ENCODE results near the gene TUBA3E. TPM values are rescaled to one million over a fixed set of nuclear protein-coding genes. Genes with fewer than 3 reads are reported as not detected.

The TUBA3E gene
- total and polyA plus RNA-seq, 9 of the 15 experiments (the other 6 are each of a cell fraction or from before 2014, with no cell fraction given), result 0.09 to 0.30 (median 0.13) TPM; not detected in 3

- TF ChIP-seq CEBPG (CRISPR knock-in tag; IDR thresholded peaks at IDR 0.05), result no peak
- TF ChIP-seq CEBPG (tag; conservative IDR thresholded peaks at IDR 0.05 in 1 of 2, IDR thresholded peaks at IDR 0.05 in 1 of 2), result peak; percentile 21 to 88; a peak in 2 of 4 replicates
- TF ChIP-seq CEBPB (tag; IDR thresholded peaks at IDR 0.05), result peak; percentile 45
- no peak for TF ChIP-seq TAF1 (IDR thresholded peaks at IDR 0.05; ENCODE audit: control insufficient read depth, extremely low read depth, insufficient read depth, low read length, severe bottlenecking)
- in situ Hi-C loops (cut with MboI) (no loop called here), intact Hi-C loops (cut with micrococcal nuclease) (no loop called here)
- DNase-seq (ENCODE audit: extremely low read depth in 1 of 4, low spot score in 3 of 4), result no peak
- Histone ChIP-seq H3K36me3 (ENCODE audit: control insufficient read depth, insufficient read depth, low read length) (no peaks in the 10 kb centered on the region), H3K27ac (ENCODE audit: extremely low read depth, low read depth, low read length) (no peak overlapping the region), H2AFZ (ENCODE audit: low read depth, low read length) (no peak overlapping the region), H3K9me1 (ENCODE audit: control insufficient read depth, insufficient read depth, low read length) (no peaks in the 10 kb centered on the region), H3K4me3 (no peak overlapping the region), H3K4me2 (ENCODE audit: insufficient read depth, low read length) (no peak overlapping the region), H4K20me1 (replicated peaks; ENCODE audit: control insufficient read depth, insufficient read depth, low read length) (no peaks in the 10 kb centered on the region), H3K4me1 (replicated peaks in 1 of 2; ENCODE audit: control insufficient read depth in 2 of 2, insufficient read depth in 2 of 2, low read length in 2 of 2) (no peaks in the 10 kb centered on the region), H3K9ac (ENCODE audit: insufficient read depth in 1 of 2, low read depth in 2 of 2, low read length in 2 of 2) (no peak overlapping the region), H3K9me3 (replicated peaks; ENCODE audit: control insufficient read depth, insufficient read depth, low read depth, low read length) (no peaks in the 10 kb centered on the region), H3K79me2 (ENCODE audit: control insufficient read depth, insufficient read depth, low read length) (no peaks in the 10 kb centered on the region), H3K27me3 (ENCODE audit: control insufficient read depth in 2 of 2, insufficient read depth in 2 of 2, low read length in 2 of 2) (peaks cover 4 to 23% of the 10 kb centered on the region in 2 experiments; a peak in 4 of 5 replicates)
- no peak for ATAC-seq
- ChIA-PET CTCF (ENCODE audit: low intra/inter-chr PET ratio) (no interaction called here), POLR2A (interaction anchor here (0.6 to 1.1 kb wide), 2 partner anchors 8 to 700 kb away, joined by 3 read pairs; no protein-coding TSS in a partner anchor)
- FAIRE-seq, result no peak
- 7% methylated on average over 2 of the region's 2 CpGs for WGBS (ENCODE audit: insufficient coverage, low coverage, missing lambda C conversion rate)
- no TSS peak for BruUV-seq (replicated peaks)
Observed at GRCh38 chr2:130243359-130243758, 45.1 kb upstream of the TUBA3E start.

DNA sequence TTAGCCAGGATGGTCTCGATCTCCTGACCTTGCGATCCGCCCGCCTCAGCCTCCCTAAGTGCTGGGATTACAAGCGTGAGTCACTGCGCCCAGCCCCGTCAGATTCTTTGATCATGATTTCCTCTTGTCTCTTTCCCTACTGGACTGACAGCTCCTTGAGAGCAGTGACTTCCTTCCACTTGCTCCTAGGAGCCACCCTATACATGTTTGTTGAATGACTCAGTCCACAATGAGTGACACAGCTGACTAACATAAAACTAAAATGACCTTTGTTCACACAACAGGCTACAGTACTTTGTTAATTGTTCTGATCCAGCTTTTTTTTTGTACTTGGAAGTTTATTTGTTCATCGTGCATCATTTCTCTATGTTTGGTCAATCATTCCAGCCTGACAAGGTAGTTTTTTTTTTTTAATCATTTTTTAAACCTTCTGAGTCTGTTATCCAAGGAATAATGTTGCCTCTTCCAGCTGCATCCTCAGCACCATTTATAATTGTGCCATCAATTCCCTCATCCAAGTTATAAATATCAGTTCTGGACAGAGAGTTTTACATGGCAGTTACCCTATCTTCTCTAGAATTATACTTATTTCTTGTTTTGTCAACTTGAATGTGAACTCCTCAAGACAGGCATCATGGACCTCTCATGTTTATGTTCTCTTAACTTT, 42.9 kb upstream of the TUBA3E start:
- WGBS (ENCODE audit: insufficient coverage, low coverage, missing lambda C conversion rate), result 7% methylated on average over 8 of the region's 8 CpGs
- peak in 2 of 4 experiments; percentile 31 to 59 for DNase-seq (ENCODE audit: extremely low read depth in 1 of 4, low spot score in 3 of 4)
- ChIA-PET CTCF (ENCODE audit: low intra/inter-chr PET ratio) (no interaction called here), POLR2A (no interaction called here)
- Histone ChIP-seq H3K4me3 (no peak overlapping the region), H3K36me3 (ENCODE audit: control insufficient read depth, insufficient read depth, low read length) (no peaks in the 10 kb centered on the region), H3K27me3 (ENCODE audit: control insufficient read depth in 2 of 2, insufficient read depth in 2 of 2, low read length in 2 of 2) (peaks cover 4 to 9% of the 10 kb centered on the region in 2 experiments; a peak in 4 of 5 replicates), H3K4me1 (replicated peaks in 1 of 2; ENCODE audit: control insufficient read depth in 2 of 2, insufficient read depth in 2 of 2, low read length in 2 of 2) (no peaks in the 10 kb centered on the region), H3K9ac (ENCODE audit: insufficient read depth in 1 of 2, low read depth in 2 of 2, low read length in 2 of 2) (no peak overlapping the region), H3K4me2 (ENCODE audit: insufficient read depth, low read length) (no peak overlapping the region), H4K20me1 (replicated peaks; ENCODE audit: control insufficient read depth, insufficient read depth, low read length) (no peaks in the 10 kb centered on the region), H3K9me3 (replicated peaks; ENCODE audit: control insufficient read depth, insufficient read depth, low read depth, low read length) (no peaks in the 10 kb centered on the region), H3K79me2 (ENCODE audit: control insufficient read depth, insufficient read depth, low read length) (no peaks in the 10 kb centered on the region), H3K9me1 (ENCODE audit: control insufficient read depth, insufficient read depth, low read length) (no peaks in the 10 kb centered on the region), H2AFZ (ENCODE audit: low read depth, low read length) (no peak overlapping the region), H3K27ac (ENCODE audit: extremely low read depth, low read depth, low read length) (no peak overlapping the region)
- peak; percentile 82 for ATAC-seq
- in situ Hi-C loops (cut with MboI) (no loop called here), intact Hi-C loops (cut with micrococcal nuclease) (no loop called here)
- no peak for FAIRE-seq
- no TSS peak for BruUV-seq (replicated peaks)
- TF ChIP-seq MCM2 (IDR thresholded peaks at IDR 0.05; ENCODE audit: low read depth) (no peak), CBFB (CRISPR knock-in tag; IDR thresholded peaks at IDR 0.05) (no peak), MEF2A (IDR thresholded peaks at IDR 0.05; ENCODE audit: control insufficient read depth, low read depth, low read length) (no peak), ZNF3 (CRISPR knock-in tag; IDR thresholded peaks at IDR 0.05) (no peak), XRCC4 (IDR thresholded peaks at IDR 0.05; ENCODE audit: extremely low read depth, insufficient read depth, insufficient read length) (no peak), ZNF23 (CRISPR knock-in tag; IDR thresholded peaks at IDR 0.05) (no peak), ZNF584 (CRISPR knock-in tag; IDR thresholded peaks at IDR 0.05; ENCODE audit: low read depth) (no peak), ZNF766 (CRISPR knock-in tag; conservative IDR thresholded peaks at IDR 0.05) (no peak), PHB (CRISPR knock-in tag; IDR thresholded peaks at IDR 0.05) (no peak), SMC3 (conservative IDR thresholded peaks at IDR 0.05; ENCODE audit: insufficient read depth, low read depth, low read length) (no peak), ZNF445 (CRISPR knock-in tag; IDR thresholded peaks at IDR 0.05; ENCODE audit: low read depth) (no peak)
- TF ChIP-seq, protein P1, sequence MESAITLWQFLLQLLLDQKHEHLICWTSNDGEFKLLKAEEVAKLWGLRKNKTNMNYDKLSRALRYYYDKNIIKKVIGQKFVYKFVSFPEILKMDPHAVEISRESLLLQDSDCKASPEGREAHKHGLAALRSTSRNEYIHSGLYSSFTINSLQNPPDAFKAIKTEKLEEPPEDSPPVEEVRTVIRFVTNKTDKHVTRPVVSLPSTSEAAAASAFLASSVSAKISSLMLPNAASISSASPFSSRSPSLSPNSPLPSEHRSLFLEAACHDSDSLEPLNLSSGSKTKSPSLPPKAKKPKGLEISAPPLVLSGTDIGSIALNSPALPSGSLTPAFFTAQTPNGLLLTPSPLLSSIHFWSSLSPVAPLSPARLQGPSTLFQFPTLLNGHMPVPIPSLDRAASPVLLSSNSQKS (CRISPR knock-in tag; IDR thresholded peaks at IDR 0.05), result no peak

Measured in K562 (cell line).